Measurements from ENCODE around the gene CTNNBL1. TPM values are rescaled to one million over a fixed set of nuclear protein-coding genes. Genes with fewer than 3 reads are reported as not detected.
A peak's percentile ranks its signal among the peaks of the same experiment; 100 is the strongest.

CTNNBL1 gene
- total RNA-seq, 1 donor: 23.3 TPM

DNA sequence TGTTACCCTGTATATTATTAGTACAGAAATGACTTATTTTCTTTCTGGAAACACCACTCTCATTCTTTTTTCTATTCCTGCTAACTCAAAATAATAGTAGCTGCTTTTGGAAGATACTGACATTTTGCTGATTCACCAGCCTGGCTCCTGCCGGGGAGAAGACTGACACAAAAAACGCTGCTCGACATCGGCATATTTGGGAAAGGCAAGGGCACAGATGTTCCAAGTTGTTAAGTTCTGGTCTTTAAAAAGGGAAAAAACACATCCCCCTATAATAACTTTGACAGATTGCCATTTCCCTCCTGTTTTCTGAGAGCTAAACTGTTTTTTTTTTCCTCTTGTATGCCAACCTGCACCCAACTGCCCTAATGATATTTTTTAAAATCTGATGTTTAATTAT is 55.4 kb downstream of the CTNNBL1 start:
- no peak for DNase-seq (ENCODE audit: low read depth)
- H3K4me3 ChIP-seq (ENCODE audit: low read depth, low read length): no peak overlapping the region
- TF ChIP-seq, protein P1, sequence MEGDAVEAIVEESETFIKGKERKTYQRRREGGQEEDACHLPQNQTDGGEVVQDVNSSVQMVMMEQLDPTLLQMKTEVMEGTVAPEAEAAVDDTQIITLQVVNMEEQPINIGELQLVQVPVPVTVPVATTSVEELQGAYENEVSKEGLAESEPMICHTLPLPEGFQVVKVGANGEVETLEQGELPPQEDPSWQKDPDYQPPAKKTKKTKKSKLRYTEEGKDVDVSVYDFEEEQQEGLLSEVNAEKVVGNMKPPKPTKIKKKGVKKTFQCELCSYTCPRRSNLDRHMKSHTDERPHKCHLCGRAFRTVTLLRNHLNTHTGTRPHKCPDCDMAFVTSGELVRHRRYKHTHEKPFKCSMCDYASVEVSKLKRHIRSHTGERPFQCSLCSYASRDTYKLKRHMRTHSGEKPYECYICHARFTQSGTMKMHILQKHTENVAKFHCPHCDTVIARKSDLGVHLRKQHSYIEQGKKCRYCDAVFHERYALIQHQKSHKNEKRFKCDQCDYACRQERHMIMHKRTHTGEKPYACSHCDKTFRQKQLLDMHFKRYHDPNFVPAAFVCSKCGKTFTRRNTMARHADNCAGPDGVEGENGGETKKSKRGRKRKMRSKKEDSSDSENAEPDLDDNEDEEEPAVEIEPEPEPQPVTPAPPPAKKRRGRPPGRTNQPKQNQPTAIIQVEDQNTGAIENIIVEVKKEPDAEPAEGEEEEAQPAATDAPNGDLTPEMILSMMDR (IDR thresholded peaks at IDR 0.05; ENCODE audit: insufficient read depth, low read depth, low read length): no peak

DNA sequence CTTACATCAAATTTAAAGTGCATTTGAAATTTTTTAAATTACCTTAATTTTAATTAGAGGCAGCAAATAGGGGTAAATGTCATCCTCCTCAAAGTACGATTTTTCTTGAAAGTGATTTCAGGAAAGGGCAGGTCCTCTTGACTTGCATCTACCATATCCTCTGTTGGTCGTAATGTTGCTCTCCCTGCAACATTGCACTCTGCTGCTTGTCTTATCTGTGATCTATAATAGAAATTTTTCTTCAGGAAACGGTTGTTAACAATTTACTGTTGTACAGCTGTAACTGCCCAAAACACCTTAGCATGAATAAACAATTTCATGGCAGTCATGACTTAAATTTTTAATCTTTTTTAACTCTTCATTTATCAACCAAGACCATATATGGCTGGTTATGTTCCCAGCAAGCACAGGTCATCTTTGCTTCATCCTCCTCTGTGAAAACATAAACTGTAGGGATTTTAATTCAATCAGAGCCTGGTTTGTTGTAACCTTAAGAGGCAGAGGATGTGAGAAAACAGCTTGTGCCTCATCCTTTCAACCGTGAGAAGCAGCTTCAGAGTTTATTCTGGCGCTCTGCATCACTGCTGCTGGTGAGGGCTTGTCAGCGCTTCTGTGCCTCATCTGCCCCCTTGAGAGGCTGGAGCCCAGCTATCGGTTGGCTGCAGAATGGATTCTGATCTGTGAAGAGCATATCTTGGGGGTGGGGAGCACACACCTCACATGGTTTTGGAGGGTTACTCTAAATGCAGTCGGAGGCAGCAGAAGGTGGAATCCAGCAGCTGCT is 56.0 kb downstream of the CTNNBL1 start:
- TF ChIP-seq, protein P1 (IDR thresholded peaks at IDR 0.05; ENCODE audit: insufficient read depth, low read depth, low read length): no peak
- no peak overlapping the region for H3K4me3 ChIP-seq (ENCODE audit: low read depth, low read length)
- no peak for DNase-seq (ENCODE audit: low read depth)

DNA sequence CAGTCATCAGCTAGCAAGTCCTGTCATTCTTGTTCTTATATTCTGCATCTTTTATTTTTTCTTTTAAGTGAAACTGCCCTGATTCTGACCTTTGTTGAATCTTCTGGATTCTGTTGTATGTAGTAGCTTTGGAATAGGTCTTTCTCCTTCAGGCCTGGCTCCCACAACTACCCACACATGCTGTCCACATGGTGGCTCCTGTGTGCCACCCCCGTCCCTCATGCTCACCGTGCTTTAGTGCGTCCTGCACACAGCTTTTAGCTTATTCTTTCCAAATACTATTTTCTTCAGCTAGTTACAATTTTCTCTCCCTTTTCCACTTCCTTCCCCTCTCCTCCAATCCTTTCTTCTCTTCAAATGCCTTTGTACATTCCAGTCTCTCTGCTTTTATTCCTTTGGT is 61.8 kb downstream of the CTNNBL1 start:
- DNase-seq (ENCODE audit: low read depth): peak; percentile 7

DNA sequence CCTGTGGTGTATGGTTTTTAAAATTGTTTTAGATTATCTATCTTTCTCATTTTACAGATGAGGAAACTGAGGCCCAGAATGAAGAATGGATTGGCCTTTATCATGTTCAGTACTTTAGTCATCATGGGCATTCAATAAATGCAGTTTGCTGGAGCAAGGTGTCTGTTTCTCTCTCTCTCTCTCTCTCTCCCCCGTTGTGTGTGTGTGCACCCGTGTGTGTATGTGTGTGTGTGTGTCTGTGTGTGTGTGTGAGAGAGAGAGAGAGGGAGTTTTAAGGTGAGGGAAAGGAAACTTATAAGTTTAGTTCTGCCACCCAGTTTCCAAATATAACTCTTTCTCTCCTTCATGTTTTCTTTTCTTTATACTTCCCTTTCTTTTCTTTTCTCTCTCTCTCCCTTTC is 62.4 kb downstream of the CTNNBL1 start:
- no peak overlapping the region for H3K4me3 ChIP-seq (ENCODE audit: low read depth, low read length)
- no peak for DNase-seq (ENCODE audit: low read depth)
- TF ChIP-seq, protein P1 (IDR thresholded peaks at IDR 0.05; ENCODE audit: insufficient read depth, low read depth, low read length): no peak

More for the DNA sequence above, 61.8 kb downstream of the CTNNBL1 start:
- TF ChIP-seq, protein P1 (IDR thresholded peaks at IDR 0.05; ENCODE audit: insufficient read depth, low read depth, low read length): peak; percentile 7
- no peak overlapping the region for H3K4me3 ChIP-seq (ENCODE audit: low read depth, low read length)

DNA sequence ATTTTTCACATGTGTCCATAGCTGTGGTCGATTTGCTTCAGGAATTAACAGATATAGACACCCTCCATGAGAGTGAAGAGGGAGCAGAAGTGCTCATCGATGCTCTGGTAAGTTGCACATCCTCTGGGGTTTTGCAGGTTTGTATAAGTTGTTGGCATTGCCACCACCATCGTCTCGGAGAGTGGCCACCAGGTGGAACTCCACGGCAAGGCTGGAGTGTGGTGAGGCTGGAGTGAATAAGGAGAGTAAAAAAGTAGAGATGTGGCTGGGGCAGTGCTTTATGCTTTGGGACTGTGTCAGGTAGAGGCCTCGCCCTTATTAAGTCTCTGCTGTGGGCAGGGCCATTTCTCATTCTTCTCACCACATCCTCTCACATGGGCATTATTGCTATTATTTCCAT is 63.7 kb downstream of the CTNNBL1 start:
- TF ChIP-seq, protein P1 (IDR thresholded peaks at IDR 0.05; ENCODE audit: insufficient read depth, low read depth, low read length): peak; percentile 6
- no peak for DNase-seq (ENCODE audit: low read depth)

DNA sequence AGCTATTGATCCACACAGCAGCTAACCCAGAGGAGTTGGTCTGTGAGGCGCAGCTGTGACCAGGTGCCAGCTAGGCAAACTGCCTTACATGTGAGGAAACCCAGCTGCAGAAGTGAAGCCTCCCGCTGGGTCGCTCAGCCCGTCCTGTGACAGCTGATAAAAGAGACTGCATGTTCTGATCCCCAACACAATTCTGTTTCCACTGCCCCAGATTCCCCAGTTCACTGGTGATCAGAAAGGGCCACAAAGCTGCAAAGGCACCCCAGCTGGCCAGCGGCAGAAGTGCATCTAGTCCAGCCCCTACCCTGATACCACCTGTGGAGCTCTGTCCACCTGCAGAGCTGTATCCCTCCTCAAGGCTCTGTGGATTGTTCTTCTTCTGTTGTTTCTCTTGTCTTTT is 64.5 kb downstream of the CTNNBL1 start:
- TF ChIP-seq, protein P1 (IDR thresholded peaks at IDR 0.05; ENCODE audit: insufficient read depth, low read depth, low read length): no peak
- DNase-seq (ENCODE audit: low read depth): no peak
- no peak overlapping the region for H3K4me3 ChIP-seq (ENCODE audit: low read depth, low read length)

More for the DNA sequence above, 63.7 kb downstream of the CTNNBL1 start:
- no peak overlapping the region for H3K4me3 ChIP-seq (ENCODE audit: low read depth, low read length)

All from fibroblast of villous mesenchyme (primary cell).